NB4 (cell line): ENCODE measurements around the gene ETV7.

ENCODE experiments used
- DNase-seq: peaks from one replicate; pipeline ENCODE4 v3.0.0; 2010; ENCODE audit warnings: low read depth
- H3K4me3 ChIP-seq: one replicate; pipeline ENCODE4 v1.5.1; 2011; ENCODE audit warnings: mild to moderate bottlenecking, low read depth, low read length, moderate library complexity
- CTCF ChIP-seq: IDR thresholded peaks from one replicate; pipeline ENCODE4 v1.5.1; 2012; ENCODE audit warnings: low read depth, low read length
- MAX ChIP-seq: IDR thresholded peaks from 2 replicates; pipeline ENCODE4 v1.6.1; 2011; ENCODE audit warnings: low read depth, low read length
- MYC ChIP-seq: IDR thresholded peaks from 2 replicates; pipeline ENCODE4 v1.6.1; 2011; ENCODE audit warnings: low read depth, low read length
- POLR2A ChIP-seq: IDR thresholded peaks from 2 replicates; pipeline ENCODE4 v1.6.1; 2011; ENCODE audit warnings: mild to moderate bottlenecking; ENCODE audit not compliant: insufficient read length; ENCODE audit errors: extremely low read depth

The ETV7 gene

GRCh38 chr6:36360241-36361054, 27.0 kb downstream of the ETV7 start:
- peak overlapping the region; percentile 47 for H3K4me3 ChIP-seq
- peak; percentile 92 for DNase-seq
- TF ChIP-seq MYC (no peak), CTCF (peak; percentile 80), POLR2A (no peak), MAX (no peak)

GRCh38 chr6:36358226-36358915, 29.1 kb downstream of the ETV7 start:
- no peak for TF ChIP-seq MAX
- TF ChIP-seq CTCF: no peak
- no peak for TF ChIP-seq MYC
- TF ChIP-seq POLR2A: no peak
- no peak for DNase-seq
- no peak overlapping the region for H3K4me3 ChIP-seq

GRCh38 chr6:36357872-36358225, 29.6 kb downstream of the ETV7 start:
- no peak overlapping the region for H3K4me3 ChIP-seq
- no peak for DNase-seq
- TF ChIP-seq POLR2A (no peak), MYC (no peak), MAX (no peak), CTCF (no peak)

GRCh38 chr6:36355819-36356218, 31.6 kb downstream of the ETV7 start:
- peak; percentile 70 for DNase-seq
- H3K4me3 ChIP-seq: no peak overlapping the region
- TF ChIP-seq MAX (no peak), CTCF (no peak), MYC (no peak), POLR2A (no peak)

GRCh38 chr6:36353411-36353915, 34.0 kb downstream of the ETV7 start:
- no peak for TF ChIP-seq CTCF
- TF ChIP-seq POLR2A: no peak
- no peak for TF ChIP-seq MAX
- no peak for TF ChIP-seq MYC
- H3K4me3 ChIP-seq: no peak overlapping the region
- DNase-seq: no peak
